Testis (tissue), 3 donors: Measurements from ENCODE around the gene VAV2. TPM values are rescaled to one million over a fixed set of nuclear protein-coding genes. Genes with fewer than 3 reads are reported as not detected.
A peak's percentile ranks its signal among the peaks of the same experiment; 100 is the strongest.

ENCODE experiments used
- DNase-seq: peaks from one replicate; pipeline ENCODE4 v3.0.0-alpha.2; 2019
- H3K27ac ChIP-seq, 2 donors: fragments of 200-600 bp; sonication (generic); one replicate each; pipeline ENCODE4 v1.5.1; 2019
- H3K27me3 ChIP-seq: fragments of 200-600 bp; sonication (generic); one replicate; pipeline ENCODE4 v1.5.1; 2019
- H3K36me3 ChIP-seq: fragments of 200-600 bp; sonication (generic); one replicate; pipeline ENCODE4 v1.5.1; 2017; ENCODE audit warnings: low read depth; ENCODE audit errors: missing control alignments
- H3K4me1 ChIP-seq: fragments of 200-600 bp; sonication (generic); one replicate; pipeline ENCODE4 v1.5.1; 2019
- H3K4me3 ChIP-seq, 2 donors: fragments of 200-600 bp; sonication (generic); one replicate each; pipeline ENCODE4 v1.5.1; 2017 to 2019
- H3K9me3 ChIP-seq: fragments of 200-600 bp; sonication (generic); one replicate; pipeline ENCODE4 v1.5.1; 2017
- CTCF ChIP-seq, 3 experiments: fragments of 450-650 bp in 2 of 3; fragments of 200-600 bp in 1 of 3; sonication (generic) in 1 of 3; IDR thresholded peaks; one replicate each; pipeline ENCODE4 v1.5.1; 2016 to 2019; ENCODE audit warnings: antibody characterized with exemption in 3 of 3, mild to moderate bottlenecking in 2 of 3, moderate library complexity in 1 of 3
- POLR2A ChIP-seq: fragments of 450-650 bp; IDR thresholded peaks from one replicate; pipeline ENCODE4 v1.6.1; 2017; ENCODE audit warnings: antibody characterized with exemption, mild to moderate bottlenecking, moderate library complexity
- WGBS, 2 donors: methylation state at CpG; one replicate each; pipeline ENCODE4 v1.1.5; 2018; 5-methylcytosine and 5-hydroxymethylcytosine counted together
- intact Hi-C: fragments of 100-400 bp; cut with DNase I; formaldehyde crosslinking; loops from one replicate; pipeline ENCODE4 v1.15.1; 2023; ENCODE audit warnings: low total_unique reads
- polyA plus RNA-seq: library from polyadenylated mRNA; stranded (reverse); fragments of 350-450 nt; fragmentation: Illumina TruSeq; extraction: RNeasy Lipid Tissue Mini Kit (QIAGEN cat#74804); gene quantifications from one replicate; pipeline ENCODE4 v1.2.3, GENCODE V29; 2014; ENCODE audit warnings: low read depth, low replicate concordance; ENCODE audit not compliant: insufficient read depth
- total RNA-seq, 2 donors: library from RNA; depleted of rRNA; stranded (reverse); fragments of >200 nt; gene quantifications; one replicate each; pipeline ENCODE4 v1.2.3, GENCODE V29; 2016

VAV2 gene
- total and polyA plus RNA-seq, 3 donors from 2014 or later, result 11.0 to 14.1 (median 12.2) TPM

- 78 to 79% methylated on average over 23 to 25 of the region's 25 CpGs for WGBS, 2 donors
- DNase-seq, result no peak
- no peaks in the 10 kb centered on the region for H3K36me3 ChIP-seq
- no peaks in the 10 kb centered on the region for H3K27me3 ChIP-seq
- H3K4me1 ChIP-seq, result peaks cover 13% of the 10 kb centered on the region
- no peak overlapping the region for H3K4me3 ChIP-seq
- H3K9me3 ChIP-seq, result no peaks in the 10 kb centered on the region
- TF ChIP-seq CTCF (IDR thresholded peaks at IDR 0.05) (no peak), POLR2A (no peak)
- intact Hi-C loops, result no loop called here
- no peak overlapping the region for H3K27ac ChIP-seq
Measured at GRCh38 chr9:133888048-133888808, 103.9 kb downstream of the VAV2 start.

GRCh38 chr9:133887540-133888047 lies 104.5 kb downstream of the VAV2 start:
- Histone ChIP-seq H3K4me1 (peaks cover 13% of the 10 kb centered on the region), H3K27ac (no peak overlapping the region), H3K27me3 (no peaks in the 10 kb centered on the region), H3K9me3 (no peaks in the 10 kb centered on the region), H3K4me3 (no peak overlapping the region), H3K36me3 (no peaks in the 10 kb centered on the region)
- intact Hi-C loops, result no loop called here
- 83 to 84% methylated on average over 8 to 18 of the region's 18 CpGs for WGBS, 2 donors
- DNase-seq, result no peak
- no peak for TF ChIP-seq CTCF (IDR thresholded peaks at IDR 0.05)
- no peak for TF ChIP-seq POLR2A

- Histone ChIP-seq H3K4me1 (peaks cover 18% of the 10 kb centered on the region), H3K4me3 (no peak overlapping the region), H3K27ac (no peak overlapping the region), H3K36me3 (no peaks in the 10 kb centered on the region), H3K27me3 (no peaks in the 10 kb centered on the region), H3K9me3 (no peaks in the 10 kb centered on the region)
- 76 to 95% methylated on average over 8 to 14 of the region's 14 CpGs for WGBS, 2 donors
- intact Hi-C loops, result no loop called here
- DNase-seq, result no peak
- TF ChIP-seq CTCF (IDR thresholded peaks at IDR 0.05) (no peak), POLR2A (no peak)
Measured at GRCh38 chr9:133886563-133887501, 105.3 kb downstream of the VAV2 start.

GRCh38 chr9:133884907-133885744 lies 107.0 kb downstream of the VAV2 start:
- WGBS, 2 donors, result 45 to 62% methylated on average over 15 to 19 of the region's 19 CpGs
- H3K36me3 ChIP-seq, result no peaks in the 10 kb centered on the region
- TF ChIP-seq POLR2A, result no peak
- TF ChIP-seq CTCF (IDR thresholded peaks at IDR 0.05), result no peak
- peaks cover 25% of the 10 kb centered on the region for H3K4me1 ChIP-seq
- no peaks in the 10 kb centered on the region for H3K9me3 ChIP-seq
- no peaks in the 10 kb centered on the region for H3K27me3 ChIP-seq
- H3K4me3 ChIP-seq, result no peak overlapping the region
- peak; percentile 63 for DNase-seq
- no peak overlapping the region for H3K27ac ChIP-seq
- intact Hi-C loops, result no loop called here
